Smooth muscle cell (in vitro differentiated cells): ENCODE data around the gene ATG9A. TPM values are rescaled to one million over a fixed set of nuclear protein-coding genes. Genes with fewer than 3 reads are reported as not detected.
"Not testable (repeated sequence)": the region's sequence is repeated elsewhere in the genome, so short reads cannot be mapped to it uniquely, and the experiment has no call there.

ENCODE experiments used
- DNase-seq: peaks from one replicate; lab custom pipeline; 2025; ENCODE audit not compliant: unreplicated experiment; lab: John Stamatoyannopoulos, UW
- H2AFZ ChIP-seq: fragments of 200-600 bp; sonication (generic); 2 replicates; pipeline ENCODE4 v1.6.0; 2016; ENCODE audit warnings: antibody characterized with exemption, low read depth, mild to moderate bottlenecking
- H3F3A ChIP-seq: fragments of 200-600 bp; sonication (generic); 2 replicates; pipeline ENCODE4 v1.6.0; 2017; ENCODE audit warnings: antibody characterized with exemption, low read depth
- H3K27ac ChIP-seq: fragments of 200-600 bp; sonication (generic); 2 replicates; pipeline ENCODE4 v1.5.1; 2016; ENCODE audit warnings: low read depth, mild to moderate bottlenecking
- H3K27me3 ChIP-seq: fragments of 200-600 bp; sonication (generic); 2 replicates; pipeline ENCODE4 v1.6.1; 2016; ENCODE audit warnings: low read depth, mild to moderate bottlenecking
- H3K36me3 ChIP-seq: fragments of 200-600 bp; sonication (generic); 2 replicates; pipeline ENCODE4 v1.5.1; 2016; ENCODE audit warnings: low read depth
- H3K4me1 ChIP-seq: fragments of 200-600 bp; sonication (generic); 2 replicates; pipeline ENCODE4 v1.5.1; 2016; ENCODE audit warnings: low read depth
- H3K4me2 ChIP-seq: fragments of 200-600 bp; sonication (generic); 2 replicates; pipeline ENCODE4 v1.6.0; 2016; ENCODE audit warnings: mild to moderate bottlenecking
- H3K4me3 ChIP-seq: fragments of 200-600 bp; sonication (generic); 2 replicates; pipeline ENCODE4 v1.5.1; 2016; ENCODE audit warnings: mild to moderate bottlenecking
- H3K79me2 ChIP-seq: fragments of 200-600 bp; sonication (generic); 2 replicates; pipeline ENCODE4 v1.6.0; 2016; ENCODE audit warnings: low read depth, mild to moderate bottlenecking
- H3K9ac ChIP-seq: fragments of 200-600 bp; sonication (generic); 2 replicates; pipeline ENCODE4 v1.6.0; 2016; ENCODE audit warnings: low read depth
- H3K9me3 ChIP-seq: fragments of 200-600 bp; sonication (generic); replicated peaks from 2 replicates; pipeline ENCODE4 v1.5.1; 2016; ENCODE audit warnings: low read depth
- H4K20me1 ChIP-seq: fragments of 200-600 bp; sonication (generic); 2 replicates; pipeline ENCODE4 v1.6.0; 2016; ENCODE audit warnings: low read depth
- CTCF ChIP-seq: fragments of 200-600 bp; sonication (generic); IDR thresholded peaks from 2 replicates; pipeline ENCODE4 v1.5.1; 2017; ENCODE audit warnings: borderline replicate concordance, mild to moderate bottlenecking, antibody characterized with exemption; ENCODE audit not compliant: insufficient read depth, poor library complexity, severe bottlenecking
- WGBS: methylation state at CpG from one replicate; pipeline ENCODE4 v1.1.7; 2016; ENCODE audit warnings: low lambda C conversion rate; 5-methylcytosine and 5-hydroxymethylcytosine counted together
- polyA plus RNA-seq: library from polyadenylated mRNA; unstranded; fragments of >200 nt; fragmentation: Nextera tagmentation; extraction: Ambion mirVana; gene quantifications from 2 replicates; pipeline ENCODE4 v1.2.1, GENCODE V29; 2016
- total RNA-seq: library from RNA; depleted of rRNA; stranded (reverse); fragments of >200 nt; gene quantifications from 2 replicates; pipeline ENCODE4 v1.2.3, GENCODE V29; 2014

The ATG9A gene
- total and polyA plus RNA-seq, 2 experiments from 2014 or later = 58.1 to 61.6 TPM

DNA sequence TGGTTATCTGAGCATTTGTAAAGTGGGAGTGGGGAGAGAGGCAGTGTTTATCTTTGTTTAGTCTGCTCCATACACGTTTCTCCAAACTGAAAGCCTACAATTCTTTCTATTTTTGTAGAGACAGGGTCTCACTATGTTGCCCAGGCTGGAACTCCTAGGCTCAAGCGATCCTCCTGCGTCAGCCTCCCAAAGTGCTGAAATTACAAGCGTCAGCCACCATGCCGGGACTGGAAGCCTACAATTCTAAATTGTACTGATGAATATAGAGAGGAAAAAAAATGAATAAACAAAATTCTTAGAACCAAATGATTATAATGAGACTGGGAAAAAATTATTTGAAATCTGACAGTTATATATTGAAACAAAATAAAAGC lies 24.3 kb downstream of the ATG9A start:
- Histone ChIP-seq H4K20me1 (no peaks in the 10 kb centered on the region), H3K9me3 (no peaks in the 10 kb centered on the region), H3K4me1 (no peaks in the 10 kb centered on the region), H2AFZ (no peak overlapping the region), H3K4me3 (no peak overlapping the region), H3K36me3 (no peaks in the 10 kb centered on the region), H3F3A (peaks cover 5% of the 10 kb centered on the region), H3K4me2 (no peak overlapping the region), H3K79me2 (no peaks in the 10 kb centered on the region), H3K9ac (no peak overlapping the region), H3K27me3 (no peaks in the 10 kb centered on the region), H3K27ac (no peak overlapping the region)
- no peak for TF ChIP-seq CTCF
- DNase-seq = no peak
- 88% methylated on average over 5 of the region's 5 CpGs for WGBS

DNA sequence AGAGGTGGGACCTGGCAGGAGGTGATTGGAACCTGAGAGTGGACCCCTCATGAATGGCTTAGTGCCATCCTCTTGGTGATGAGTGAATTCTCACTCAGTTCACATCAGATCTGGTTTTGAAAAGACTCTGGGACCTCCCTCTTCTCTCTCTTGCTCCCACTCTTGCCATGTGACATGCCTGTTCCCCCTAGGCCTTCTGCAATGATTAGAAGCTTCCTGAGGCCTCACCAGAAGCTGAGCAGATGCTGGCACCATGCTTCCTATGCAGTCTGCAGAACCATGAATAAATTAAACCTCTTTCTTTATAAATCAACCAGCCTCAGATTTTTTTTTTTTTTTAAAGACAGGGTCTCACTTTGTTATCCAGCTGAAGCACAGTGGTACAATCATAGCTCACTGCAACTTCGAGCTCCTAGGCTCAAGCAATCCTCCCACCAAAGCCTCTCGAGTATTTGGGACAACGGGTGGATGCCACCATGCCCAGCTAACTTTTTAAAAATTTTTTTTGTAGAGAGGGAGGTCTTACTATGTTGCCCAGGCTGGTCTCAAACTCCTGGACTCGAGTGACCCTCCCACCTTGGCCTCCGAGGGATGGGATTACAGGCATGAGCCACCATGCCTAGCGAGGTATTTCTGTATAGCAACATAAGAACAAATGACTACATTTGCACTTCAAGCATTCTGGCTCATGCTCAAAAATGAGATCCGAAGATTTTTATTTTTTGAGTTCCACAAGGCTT lies 24.8 kb downstream of the ATG9A start:
- no peak for TF ChIP-seq CTCF
- H3K4me2 ChIP-seq = no peak overlapping the region
- H2AFZ ChIP-seq = no peak overlapping the region
- no peaks in the 10 kb centered on the region for H3K4me1 ChIP-seq
- H4K20me1 ChIP-seq = no peaks in the 10 kb centered on the region
- H3F3A ChIP-seq = peaks cover 5% of the 10 kb centered on the region
- DNase-seq = no peak
- no peaks in the 10 kb centered on the region for H3K36me3 ChIP-seq
- no peaks in the 10 kb centered on the region for H3K27me3 ChIP-seq
- WGBS = 90% methylated on average over 7 of the region's 7 CpGs
- no peak overlapping the region for H3K27ac ChIP-seq
- H3K79me2 ChIP-seq = no peaks in the 10 kb centered on the region
- no peaks in the 10 kb centered on the region for H3K9me3 ChIP-seq
- H3K4me3 ChIP-seq = no peak overlapping the region
- no peak overlapping the region for H3K9ac ChIP-seq

- not testable (repeated sequence) for H3K27me3 ChIP-seq, H3K9ac ChIP-seq, H3K9me3 ChIP-seq, DNase-seq, H3K36me3 ChIP-seq, H3K27ac ChIP-seq, H2AFZ ChIP-seq, H3K4me2 ChIP-seq, H3K79me2 ChIP-seq, H4K20me1 ChIP-seq, H3K4me3 ChIP-seq, H3K4me1 ChIP-seq, H3F3A ChIP-seq
- 92% methylated on average over 21 of the region's 21 CpGs for WGBS
Measured at GRCh38 chr2:219201331-219201730, 28.1 kb downstream of the ATG9A start.

GRCh38 chr2:219200502-219201326 lies 28.7 kb downstream of the ATG9A start:
- DNase-seq, H2AFZ ChIP-seq, H3K4me1 ChIP-seq, H3K36me3 ChIP-seq, H3K4me2 ChIP-seq, H4K20me1 ChIP-seq, H3K9ac ChIP-seq, H3K79me2 ChIP-seq, H3F3A ChIP-seq, H3K27me3 ChIP-seq, H3K27ac ChIP-seq, H3K9me3 ChIP-seq, H3K4me3 ChIP-seq: not testable (repeated sequence)
- WGBS = 80% methylated on average over 26 of the region's 26 CpGs
